Fibroblast of pulmonary artery (primary cell): ENCODE measurements around the gene KRT27.
A peak's percentile ranks its signal among the peaks of the same experiment; 100 is the strongest.

Experiments
- DNase-seq: peaks from one replicate; pipeline ENCODE4 v3.0.0-alpha.2; 2010; ENCODE audit warnings: low read depth
- H3K4me3 ChIP-seq: replicated peaks from 2 replicates; pipeline ENCODE4 v1.5.1; 2011; ENCODE audit warnings: low read depth, mild to moderate bottlenecking, control low read depth, low read length, moderate library complexity
- TF ChIP-seq, protein P1 (sequence below): IDR thresholded peaks from 2 replicates; pipeline ENCODE4 v1.5.1; 2011; ENCODE audit warnings: mild to moderate bottlenecking, control low read depth, low read length, inconsistent platforms; ENCODE audit errors: missing control alignments

KRT27 gene

DNA sequence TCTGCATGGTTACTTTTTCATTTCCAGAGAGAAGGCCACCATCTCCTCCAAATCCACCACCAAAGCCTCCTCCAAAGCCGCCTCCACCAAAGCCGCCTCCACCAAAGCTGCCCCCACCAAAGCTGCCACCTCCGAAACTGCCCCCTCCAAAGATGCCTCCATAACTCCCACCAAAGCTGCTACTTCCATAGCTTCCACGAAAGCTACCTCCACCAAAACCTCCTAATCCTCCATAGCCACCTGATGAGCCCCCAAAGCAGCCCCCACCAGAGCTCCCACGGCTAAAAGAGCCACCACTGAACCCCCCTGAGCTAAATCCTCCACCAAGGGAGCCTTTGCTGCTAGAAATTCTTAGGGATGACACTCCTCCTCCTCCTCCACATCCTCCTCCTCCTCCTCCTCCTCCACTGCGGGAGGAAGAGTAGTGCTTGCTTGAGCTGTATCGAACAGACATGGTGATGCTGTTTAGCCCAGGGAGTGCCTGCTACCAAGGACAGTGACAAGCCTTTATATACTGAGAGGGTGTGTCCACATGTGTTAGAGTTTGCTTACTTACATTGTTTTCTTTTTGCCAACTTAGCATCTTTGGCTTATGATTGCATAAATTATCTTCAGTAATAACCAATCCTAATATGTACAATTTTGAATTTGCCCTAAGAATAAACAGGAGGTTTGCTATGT lies 39.9 kb upstream of the KRT27 start, which contains the start of gene KRT10:
TSS of gene KRT10 (minus strand) at position 483 of the 681 bp plus-strand sequence. CDS start at position 454, 29 bp downstream.
- no peak for DNase-seq
- TF ChIP-seq, protein P1, sequence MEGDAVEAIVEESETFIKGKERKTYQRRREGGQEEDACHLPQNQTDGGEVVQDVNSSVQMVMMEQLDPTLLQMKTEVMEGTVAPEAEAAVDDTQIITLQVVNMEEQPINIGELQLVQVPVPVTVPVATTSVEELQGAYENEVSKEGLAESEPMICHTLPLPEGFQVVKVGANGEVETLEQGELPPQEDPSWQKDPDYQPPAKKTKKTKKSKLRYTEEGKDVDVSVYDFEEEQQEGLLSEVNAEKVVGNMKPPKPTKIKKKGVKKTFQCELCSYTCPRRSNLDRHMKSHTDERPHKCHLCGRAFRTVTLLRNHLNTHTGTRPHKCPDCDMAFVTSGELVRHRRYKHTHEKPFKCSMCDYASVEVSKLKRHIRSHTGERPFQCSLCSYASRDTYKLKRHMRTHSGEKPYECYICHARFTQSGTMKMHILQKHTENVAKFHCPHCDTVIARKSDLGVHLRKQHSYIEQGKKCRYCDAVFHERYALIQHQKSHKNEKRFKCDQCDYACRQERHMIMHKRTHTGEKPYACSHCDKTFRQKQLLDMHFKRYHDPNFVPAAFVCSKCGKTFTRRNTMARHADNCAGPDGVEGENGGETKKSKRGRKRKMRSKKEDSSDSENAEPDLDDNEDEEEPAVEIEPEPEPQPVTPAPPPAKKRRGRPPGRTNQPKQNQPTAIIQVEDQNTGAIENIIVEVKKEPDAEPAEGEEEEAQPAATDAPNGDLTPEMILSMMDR, result no peak
- H3K4me3 ChIP-seq, result no peak within 1 kb of the TSS

DNA sequence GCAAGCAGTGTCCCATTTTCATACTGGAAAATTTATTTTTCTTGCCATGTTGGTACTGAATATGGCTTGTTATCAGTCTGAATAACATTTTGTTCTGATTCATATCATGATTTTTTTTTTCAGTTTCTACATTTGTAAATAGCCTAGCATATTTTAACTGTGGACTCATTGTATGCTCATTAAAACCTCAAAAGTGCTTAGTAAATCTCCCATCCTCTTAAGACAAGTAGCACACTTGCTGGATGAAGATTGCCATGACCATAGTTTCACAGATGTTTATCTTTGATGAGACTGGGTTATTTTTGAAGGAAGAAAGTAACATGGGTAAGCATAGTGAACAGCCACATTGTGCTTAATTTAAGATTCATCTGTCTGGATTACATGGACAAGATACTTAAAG lies 39.2 kb upstream of the KRT27 start:
- TF ChIP-seq, protein P1, result no peak
- H3K4me3 ChIP-seq, result no peak overlapping the region
- no peak for DNase-seq

- no peak overlapping the region for H3K4me3 ChIP-seq
- TF ChIP-seq, protein P1, result no peak
- no peak for DNase-seq
These were observed 38.0 kb upstream of the KRT27 start for GRCh38 chr17:40820228-40820838.

- peak overlapping the region; percentile 86 for H3K4me3 ChIP-seq
- TF ChIP-seq, protein P1, result no peak
- peak; percentile 27 for DNase-seq
These were observed 37.3 kb upstream of the KRT27 start for GRCh38 chr17:40819528-40820125.

DNA sequence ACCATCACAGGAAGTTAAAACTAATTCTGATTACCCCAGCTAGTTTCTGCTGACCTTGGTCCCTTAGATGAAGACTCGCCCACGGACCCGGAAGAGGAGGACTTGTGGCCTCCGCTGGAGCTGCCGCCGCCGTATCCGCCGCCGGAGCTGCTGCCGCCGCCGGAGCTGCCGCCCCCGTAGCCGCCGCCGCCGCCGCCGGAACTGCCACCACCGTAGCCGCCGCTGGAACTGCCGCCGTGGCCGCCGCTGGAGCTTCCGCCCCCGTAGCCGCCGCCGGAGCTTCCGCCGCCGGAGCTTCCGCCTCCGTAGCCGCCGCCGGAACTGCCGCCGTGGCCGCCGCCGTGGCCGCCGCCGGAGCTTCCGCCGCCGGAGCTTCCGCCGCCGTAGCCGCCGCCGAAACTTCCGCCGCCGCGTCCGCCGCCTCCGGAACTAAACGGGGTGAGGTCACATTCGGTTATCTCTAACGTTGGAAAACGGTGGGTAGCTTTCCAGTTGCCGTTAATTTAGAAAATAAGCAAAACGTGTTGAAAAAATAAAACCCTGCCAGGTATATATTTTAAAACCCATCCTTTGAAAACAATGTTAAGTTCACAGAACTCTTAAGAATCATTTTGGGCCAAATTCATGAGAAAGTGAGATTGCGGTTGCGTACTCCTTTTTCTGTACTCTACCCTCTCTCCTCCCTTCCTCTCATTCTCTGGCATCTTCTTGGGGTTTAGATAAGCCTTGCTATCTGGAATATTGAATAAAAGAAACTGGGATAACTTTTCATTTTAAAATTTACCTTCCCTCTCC lies 36.6 kb upstream of the KRT27 start:
- TF ChIP-seq, protein P1, result no peak
- peak; percentile 80 for DNase-seq
- peak overlapping the region; percentile 86 for H3K4me3 ChIP-seq

DNA sequence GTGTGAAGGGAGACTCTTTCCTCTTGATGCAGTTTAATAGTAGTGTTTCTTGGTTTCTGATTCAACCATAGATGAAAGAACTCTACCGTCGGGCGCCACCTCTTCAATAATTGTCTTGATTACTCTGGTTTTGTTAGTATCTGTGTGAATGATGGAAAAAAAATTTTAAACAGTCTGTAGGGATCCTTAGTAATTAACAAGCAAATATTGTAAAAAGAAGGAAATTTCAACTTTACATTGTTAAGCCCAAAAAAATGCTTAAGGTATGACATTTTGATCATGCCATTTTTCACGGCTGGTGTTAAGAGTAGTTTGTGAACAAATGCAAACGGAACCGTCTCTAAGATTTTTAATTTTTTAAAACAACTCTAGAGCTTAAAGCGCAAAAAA lies 36.0 kb upstream of the KRT27 start:
- H3K4me3 ChIP-seq, result peak overlapping the region; percentile 86
- peak; percentile 2 for DNase-seq
- TF ChIP-seq, protein P1, result no peak
